Spleen (tissue), 7 donors: Measurements from ENCODE around the gene UBN1.

ENCODE experiments used
- CTCF ChIP-seq, 11 experiments: fragments of 200-600 bp in 7 of 11; fragments of 450-650 bp in 4 of 11; sonication (generic) in 4 of 11; IDR thresholded peaks in 8 of 11; conservative IDR thresholded peaks in 3 of 11; 1 replicate in 7 of 11; 2 replicates in 4 of 11; pipeline versions ENCODE4 v1.4.0 to v1.8.0; 2016 to 2021; ENCODE audit warnings: antibody characterized with exemption in 11 of 11, inconsistent platforms in 4 of 11, mild to moderate bottlenecking in 1 of 11
- POLR2A ChIP-seq, 3 donors: fragments of 450-650 bp; IDR thresholded peaks; one replicate each; pipeline ENCODE4 v1.5.1; 2017; ENCODE audit warnings: antibody characterized with exemption in 3 of 3, mild to moderate bottlenecking in 1 of 3
- POLR2AphosphoS5 ChIP-seq, 3 donors: sonication (generic); formaldehyde crosslinking; IDR thresholded peaks; one replicate each; pipeline ENCODE4 v1.5.1; 2017; ENCODE audit warnings: antibody characterized with exemption in 3 of 3
- donor health status: DM: no; HTN: no; CAD: no; lungs with moderate emphysema.
- donor health status: DM: no; HTN: no; CAD: no.
- donor health status: DM: no; HTN: no; CAD: no.

DNA sequence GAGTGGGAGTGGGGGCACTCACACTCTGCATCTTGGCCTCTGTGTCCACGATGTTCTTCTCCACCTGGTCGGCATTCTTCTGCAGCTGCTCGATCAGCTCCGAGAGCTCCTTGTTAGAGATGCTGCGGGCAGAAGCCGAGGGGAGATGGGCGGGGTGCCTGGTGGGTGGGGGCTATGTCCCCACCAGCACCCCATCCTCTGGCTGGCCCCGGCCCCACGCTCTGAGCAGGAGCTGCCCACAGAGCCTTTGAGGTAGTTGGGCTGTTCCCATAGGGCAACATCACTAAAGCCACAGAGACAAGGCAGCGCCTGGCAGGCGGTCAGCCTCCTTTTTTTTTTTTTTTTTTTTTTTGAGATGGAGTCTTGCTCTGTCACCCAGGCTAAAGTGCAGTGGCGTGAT is 63.5 kb downstream of the UBN1 start:
- TF ChIP-seq CTCF (IDR thresholded peaks at IDR 0.05 in 8 of 11, conservative IDR thresholded peaks at IDR 0.05 in 3 of 11), result no peak
- no peak for TF ChIP-seq POLR2A (IDR thresholded peaks at IDR 0.05)
- TF ChIP-seq POLR2AphosphoS5 (IDR thresholded peaks at IDR 0.05), result no peak
